HG02938 (cell line): ENCODE data around the gene REEP3.

Source experiments
- ATAC-seq: cut with Tn5 transposase; IDR thresholded peaks from one replicate; pipeline ENCODE4 v1.9.1; 2021; ENCODE audit warnings: mild to moderate bottlenecking, moderate library complexity; ENCODE audit not compliant: unreplicated experiment

The REEP3 gene

DNA sequence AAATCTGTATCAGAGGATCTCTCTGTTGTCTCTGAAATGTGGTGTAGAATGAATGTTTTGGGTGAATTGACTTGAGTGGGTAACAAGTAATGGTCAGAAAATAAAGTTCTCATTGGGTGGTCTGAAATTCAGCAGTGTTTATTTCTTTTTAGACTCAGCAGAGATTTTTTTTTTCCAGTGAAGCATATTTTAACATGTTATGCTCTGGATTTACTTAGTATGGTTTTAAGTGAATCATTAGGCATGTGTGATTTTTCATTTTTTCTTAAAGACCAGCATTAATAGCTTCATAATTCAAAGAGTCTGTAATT lies 63.5 kb downstream of the REEP3 start:
- ATAC-seq = no peak

DNA sequence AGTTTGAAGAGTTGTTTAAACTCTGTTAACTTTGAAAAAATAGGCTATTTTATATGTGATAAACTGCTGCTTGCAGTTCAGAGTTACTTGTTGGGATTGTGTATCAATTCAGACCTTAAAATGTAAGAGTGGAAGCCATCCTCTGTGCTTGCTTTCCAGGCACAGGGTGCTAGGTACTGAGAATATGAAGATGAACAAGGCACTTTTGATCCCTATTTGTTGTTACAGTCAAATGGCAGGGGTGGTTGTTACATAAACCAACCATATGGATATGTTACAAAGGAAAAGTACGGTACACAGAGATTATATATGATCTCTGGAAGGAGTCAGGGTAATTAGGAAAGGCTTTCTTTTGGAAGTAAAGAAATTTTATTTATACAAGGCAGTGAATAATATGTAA lies 63.8 kb downstream of the REEP3 start:
- ATAC-seq = no peak

DNA sequence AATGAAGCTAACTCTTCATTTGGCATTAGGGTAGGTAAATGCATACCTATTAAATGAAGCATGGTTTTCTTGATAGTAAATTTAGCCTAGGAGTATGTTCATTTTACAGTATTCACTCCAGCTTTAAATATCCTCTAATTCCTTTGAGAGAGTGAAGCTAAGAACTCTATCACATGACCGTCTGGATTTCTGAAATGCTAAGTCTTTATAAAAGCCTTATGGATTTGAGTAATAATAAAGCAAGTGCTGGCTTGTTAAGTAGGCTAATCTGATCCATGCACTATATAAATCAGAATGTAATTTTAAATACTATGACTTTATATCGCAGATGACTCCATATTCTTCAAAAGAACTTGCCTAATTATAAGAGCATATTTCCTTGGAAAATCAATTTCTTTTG lies 64.8 kb downstream of the REEP3 start:
- ATAC-seq = no peak

DNA sequence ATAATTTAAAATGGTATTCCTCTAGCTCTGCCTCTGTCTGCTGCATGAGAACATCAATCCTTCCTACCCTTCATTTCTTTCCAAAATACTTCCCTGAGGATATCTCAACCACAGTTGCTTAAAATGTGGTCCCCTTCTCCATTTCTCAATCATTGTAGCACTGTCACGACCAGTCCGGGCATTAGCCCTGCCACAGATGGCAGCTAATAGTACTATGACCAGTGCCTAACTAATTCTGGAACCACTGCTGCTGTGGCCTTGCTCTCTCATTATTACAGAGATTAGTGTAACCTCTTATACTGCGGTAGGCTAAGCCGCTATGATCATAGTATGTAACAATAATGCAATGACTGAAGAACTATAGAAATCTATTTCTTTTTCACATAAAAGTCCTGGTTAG lies 66.0 kb downstream of the REEP3 start:
- no peak for ATAC-seq

DNA sequence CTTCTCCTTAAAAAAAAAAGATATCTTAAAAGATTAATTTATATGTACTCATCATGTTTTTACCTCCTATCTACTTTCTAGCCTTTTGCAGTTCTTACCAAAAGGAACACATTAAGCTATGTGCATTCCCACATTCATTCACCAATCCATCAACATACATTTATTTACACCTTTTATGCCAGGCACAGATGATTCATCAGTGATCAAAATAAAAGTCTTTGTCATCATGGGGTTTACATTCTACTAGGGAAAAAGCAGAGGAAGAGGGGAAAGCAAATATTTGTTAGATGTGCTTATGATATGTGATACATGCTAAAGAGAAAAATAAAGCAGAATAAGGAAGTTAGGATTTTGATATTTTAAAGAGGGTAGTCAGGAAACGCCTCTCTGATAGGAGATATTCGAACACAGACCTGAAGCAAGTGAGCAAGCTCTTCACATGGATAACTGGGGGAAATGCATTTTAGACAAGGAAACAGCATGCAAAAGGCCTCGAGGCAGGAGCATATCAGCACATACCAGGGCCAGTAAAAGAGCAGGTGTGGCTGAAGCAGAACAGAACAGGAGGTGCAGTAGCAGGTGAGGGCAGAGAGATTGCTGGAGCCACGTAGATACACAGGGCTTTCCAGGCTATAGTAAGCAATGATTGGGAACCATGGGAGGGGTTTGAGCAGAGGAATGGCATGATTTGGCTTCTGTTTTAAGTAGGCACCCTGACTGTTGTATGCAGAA lies 67.4 kb downstream of the REEP3 start:
- ATAC-seq = no peak

DNA sequence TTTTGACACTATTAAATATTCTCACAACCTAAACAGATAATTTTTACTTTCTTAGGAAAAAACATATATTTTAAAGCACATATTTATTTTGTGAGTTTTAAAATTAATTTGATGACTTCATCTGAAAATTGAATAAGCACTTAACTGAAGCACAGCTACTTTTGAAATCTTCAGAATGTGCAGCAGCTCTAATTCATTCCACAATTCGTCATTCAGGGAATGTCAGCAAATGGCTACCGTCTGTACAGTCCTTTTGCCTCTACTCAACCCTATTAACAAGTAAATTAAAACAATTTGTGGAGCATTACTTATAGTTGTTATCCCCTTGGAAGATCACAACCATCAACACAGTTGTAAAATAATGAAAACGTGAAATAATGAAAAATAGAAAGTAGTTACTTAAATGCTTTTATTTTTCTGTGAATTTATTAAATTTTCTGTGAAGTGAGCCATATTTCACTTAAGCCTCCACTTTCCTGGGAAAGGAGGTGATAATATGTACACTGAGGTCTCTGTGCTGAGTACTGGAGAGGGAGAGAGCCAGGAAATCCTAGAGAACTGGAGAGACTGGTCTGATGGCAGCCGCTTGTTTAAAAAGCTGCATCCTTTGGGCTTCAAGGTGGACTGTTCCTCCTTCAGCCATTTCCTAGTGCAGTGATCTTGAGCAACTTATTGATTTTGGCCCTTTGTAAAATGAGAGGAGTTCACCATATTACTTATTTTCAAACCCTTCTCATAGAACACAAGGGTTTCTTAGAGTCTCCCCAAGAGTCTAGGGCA lies 70.6 kb downstream of the REEP3 start:
- ATAC-seq = no peak

DNA sequence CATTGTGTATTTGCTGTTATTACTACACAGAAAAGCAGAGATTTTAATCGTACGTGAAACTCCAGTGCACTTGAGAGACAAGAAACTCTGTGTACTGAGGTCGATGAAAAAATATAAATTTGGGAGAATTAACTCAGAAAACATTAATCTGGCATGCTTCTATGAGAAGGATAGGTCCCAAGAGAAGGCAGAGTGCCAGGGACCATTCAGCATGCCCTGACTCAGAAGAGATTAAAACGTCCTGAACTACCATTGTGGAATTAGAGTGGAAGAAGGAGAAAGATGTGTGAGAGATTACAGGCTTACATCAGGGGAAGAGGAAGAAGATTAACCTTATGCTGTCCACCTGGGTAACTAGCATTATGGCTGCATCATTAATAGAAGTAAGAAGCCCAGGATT lies 72.4 kb downstream of the REEP3 start:
- no peak for ATAC-seq

DNA sequence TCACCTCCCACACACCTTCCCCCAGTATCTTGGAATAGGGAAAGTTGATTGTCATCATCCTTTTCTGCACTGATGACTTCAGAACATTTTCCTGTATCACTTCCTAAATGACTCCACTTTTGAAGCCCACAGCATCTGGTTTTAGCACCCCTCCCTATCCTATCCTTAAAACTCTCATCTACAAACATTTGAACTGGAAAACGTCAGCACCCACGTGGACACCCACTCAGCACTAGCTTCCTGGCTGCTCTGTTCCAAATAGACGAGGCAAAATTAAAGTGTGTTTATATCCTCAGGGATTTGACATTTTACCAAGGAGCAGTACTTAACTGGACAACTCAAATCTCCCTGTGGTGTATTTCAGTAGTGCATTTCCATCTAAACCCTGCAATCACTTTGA lies 73.9 kb downstream of the REEP3 start:
- ATAC-seq = no peak

DNA sequence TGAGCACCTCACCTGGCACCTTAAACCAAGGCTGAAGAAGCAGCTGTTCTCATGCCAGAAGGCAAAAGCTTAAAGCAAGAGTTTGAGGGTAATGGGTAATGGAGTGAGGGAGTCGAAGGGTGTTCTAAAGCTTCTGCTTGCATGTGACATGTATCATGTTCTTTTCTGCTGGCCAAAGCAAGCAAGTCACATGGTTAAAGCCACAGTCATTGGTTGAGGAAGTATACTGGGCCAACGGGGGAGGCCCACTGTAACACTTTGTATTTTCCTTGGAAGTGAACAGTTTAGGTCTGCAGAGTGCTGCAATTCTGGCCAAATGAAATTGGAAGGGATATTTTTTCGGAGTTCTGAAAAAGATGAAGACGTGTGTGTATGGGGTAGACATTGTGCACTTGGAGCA lies 75.7 kb downstream of the REEP3 start:
- ATAC-seq = no peak

DNA sequence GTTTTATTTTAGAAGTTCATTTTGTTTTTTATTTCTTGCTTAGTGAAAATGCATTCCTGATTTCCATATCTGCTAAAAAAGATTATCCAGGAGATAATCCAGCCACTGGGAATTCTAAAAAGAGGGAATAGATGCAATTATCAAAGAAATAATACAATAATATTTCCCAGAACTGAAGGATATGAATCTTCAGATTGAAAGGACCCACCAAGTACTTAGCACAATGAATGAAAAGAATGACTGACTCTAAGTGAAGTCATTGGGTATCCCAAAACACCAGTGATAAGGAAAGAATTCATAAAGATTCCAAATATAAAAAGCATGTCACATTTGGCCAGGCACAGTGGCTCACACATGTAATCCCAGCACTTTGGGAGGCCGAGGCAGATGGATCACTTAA lies 79.3 kb downstream of the REEP3 start:
- ATAC-seq = no peak

DNA sequence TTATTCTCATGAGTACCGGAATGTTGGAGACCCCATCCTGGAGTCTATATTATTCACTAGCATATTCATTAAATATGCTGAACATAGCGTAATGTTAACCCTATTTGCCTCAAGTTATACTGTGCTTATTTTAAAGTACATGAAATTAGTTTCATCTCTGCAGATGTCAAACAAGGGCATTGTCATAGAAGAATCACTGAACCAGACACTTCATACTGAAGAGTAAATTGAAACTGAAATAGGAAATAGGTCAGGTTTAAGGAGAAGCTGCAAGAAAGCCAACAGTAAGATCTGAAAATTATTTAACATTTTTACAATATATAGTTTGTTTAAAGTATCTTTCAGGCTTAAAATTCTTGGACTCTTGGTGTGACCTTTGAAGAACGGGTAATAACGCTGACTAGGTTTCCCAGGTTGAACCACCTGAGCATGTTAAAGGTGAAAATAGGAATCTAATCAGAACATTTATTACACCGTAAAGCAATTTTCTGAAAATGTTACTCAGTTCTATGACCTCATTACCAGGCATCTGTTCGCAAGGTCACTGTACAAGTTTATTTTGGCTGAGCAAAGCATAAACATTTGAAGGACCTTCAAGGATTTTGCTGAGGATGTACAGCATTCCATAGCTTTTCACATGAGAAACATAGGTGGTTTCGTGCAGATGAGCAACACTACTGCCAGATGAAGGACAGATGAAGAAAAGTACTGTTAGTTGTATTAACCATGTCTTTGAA lies 82.7 kb downstream of the REEP3 start:
- ATAC-seq = peak; percentile 89

DNA sequence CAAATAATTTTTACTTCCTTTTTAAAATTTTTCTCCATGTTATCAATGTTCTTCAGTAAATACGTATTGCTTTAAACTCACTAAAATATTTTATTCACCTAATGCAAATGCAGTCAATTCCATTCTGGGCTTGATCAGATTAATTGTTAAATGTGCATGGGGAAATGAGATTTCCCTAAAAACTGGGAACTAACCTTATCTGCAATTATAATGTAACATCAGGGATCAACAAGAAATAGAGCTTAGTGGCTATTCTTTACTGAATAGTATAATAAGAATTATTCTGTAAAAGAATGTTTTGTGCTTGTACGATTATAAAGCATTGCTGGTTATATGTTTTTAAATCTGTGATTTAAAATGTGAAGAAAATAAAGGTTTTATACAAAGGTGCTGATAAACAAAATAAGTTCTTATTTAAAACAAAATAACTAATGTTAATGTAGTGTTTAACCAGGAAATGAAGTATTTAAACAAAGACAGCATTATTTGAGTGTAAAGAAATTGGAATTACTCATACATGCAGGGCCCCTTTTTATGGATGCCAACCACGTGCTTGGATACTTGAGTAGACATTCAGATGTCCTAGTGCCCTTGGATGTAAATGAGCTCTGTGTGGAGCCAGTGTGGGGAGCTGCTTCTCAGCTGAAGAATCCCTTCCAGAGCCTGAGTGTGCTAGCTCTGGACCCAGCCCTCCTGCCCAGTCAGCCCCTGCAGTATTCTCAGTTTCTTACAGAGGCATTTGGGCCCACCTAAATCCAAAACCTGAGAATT lies 84.2 kb downstream of the REEP3 start:
- ATAC-seq = no peak

DNA sequence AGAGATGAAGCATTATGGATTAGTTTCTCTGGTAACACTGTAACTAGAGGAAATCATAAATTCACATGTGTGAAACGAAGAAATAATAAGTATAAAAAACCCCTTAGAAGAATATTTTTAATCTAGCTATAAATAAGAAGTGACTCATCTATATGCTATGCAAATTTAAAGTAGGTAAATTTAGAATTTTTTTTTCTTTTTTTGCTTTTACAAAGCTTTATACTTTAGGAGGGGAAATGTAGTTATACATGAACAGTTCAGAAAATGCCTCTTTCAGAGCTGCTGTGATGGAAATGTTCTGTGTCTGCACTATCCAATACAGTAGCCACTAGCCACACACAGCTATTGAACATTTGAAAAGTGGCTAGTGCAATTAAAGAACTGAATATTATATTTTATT lies 87.3 kb downstream of the REEP3 start:
- no peak for ATAC-seq

DNA sequence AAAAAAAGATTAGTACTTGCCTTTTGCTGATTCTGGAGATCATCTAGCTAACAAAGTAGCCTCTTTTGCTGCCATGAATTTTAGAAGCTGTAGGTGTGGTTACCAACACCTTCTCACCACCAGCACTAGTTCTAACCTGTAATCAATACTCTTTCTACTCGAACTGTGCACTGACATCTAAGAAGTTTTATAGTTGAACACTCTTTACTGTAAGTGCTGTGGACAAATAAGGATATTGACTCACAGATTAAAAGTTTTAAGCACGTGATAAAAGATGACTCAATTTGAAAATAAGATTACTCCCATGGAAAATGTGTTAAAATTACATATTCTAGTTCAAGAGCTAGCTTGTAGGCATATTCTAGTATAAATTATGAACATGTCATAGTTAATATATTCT lies 89.9 kb downstream of the REEP3 start:
- ATAC-seq = no peak

DNA sequence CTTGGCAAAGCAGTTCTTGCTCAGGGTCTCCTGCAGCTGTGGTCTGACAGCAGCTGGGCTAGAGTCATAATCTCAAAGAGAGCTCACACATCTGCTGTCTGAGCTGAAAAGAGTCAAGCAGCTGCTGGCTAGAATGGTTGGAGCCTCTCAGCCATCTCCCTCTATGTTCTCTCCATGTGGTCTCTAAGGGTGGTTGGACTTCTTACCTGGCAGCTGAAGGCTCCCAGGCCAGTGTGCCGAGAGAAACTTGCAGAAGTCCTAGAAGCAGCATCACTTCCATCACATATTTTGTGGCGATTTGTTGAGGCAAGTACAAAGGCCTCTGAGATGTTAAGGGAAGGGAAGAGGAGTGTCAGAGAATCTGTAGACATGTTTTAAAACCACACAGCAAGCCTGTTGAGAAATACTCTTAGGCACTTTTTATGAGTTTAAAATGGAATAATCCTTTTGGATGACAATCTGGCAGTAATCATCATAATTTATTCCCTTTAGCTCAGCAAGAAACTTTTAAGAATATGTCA lies 93.2 kb downstream of the REEP3 start:
- no peak for ATAC-seq

DNA sequence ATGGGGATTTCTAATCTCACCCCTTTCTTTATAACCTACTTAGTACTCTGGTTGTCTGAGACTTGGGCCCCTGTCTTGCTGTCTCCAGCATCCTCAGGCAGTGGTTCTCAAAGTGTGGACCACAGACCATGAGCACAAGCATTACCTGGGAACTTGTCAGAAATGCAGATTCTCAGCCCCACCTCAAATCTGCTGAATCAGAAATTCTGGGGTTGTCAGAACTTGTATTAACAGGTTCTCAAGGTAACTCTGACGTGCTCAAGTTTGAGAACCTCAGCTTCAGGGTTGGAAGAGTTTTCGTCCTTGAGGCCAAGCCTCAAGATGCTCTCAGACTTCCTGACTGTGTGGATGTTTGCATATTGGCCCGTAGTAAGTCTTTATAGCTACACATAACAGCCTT lies 97.4 kb downstream of the REEP3 start:
- no peak for ATAC-seq

DNA sequence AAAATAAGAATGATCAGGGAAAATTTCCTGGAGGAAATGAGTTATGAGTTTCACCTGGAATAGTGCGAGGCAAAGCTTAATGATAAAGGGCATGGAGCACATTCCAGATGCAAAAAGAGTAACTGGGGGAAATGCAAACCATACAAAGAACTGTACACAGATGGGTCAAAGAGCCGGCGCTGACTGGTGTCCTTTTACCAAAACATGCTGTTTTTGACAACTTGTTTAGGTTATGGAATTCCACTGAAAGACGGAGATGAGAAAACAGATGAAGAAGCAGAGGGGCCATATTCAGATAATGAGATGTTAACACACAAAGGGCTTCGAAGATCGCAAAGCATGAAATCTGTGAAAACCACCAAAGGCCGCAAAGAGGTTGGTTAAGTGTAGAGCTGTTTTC lies 98.2 kb downstream of the REEP3 start:
- no peak for ATAC-seq

DNA sequence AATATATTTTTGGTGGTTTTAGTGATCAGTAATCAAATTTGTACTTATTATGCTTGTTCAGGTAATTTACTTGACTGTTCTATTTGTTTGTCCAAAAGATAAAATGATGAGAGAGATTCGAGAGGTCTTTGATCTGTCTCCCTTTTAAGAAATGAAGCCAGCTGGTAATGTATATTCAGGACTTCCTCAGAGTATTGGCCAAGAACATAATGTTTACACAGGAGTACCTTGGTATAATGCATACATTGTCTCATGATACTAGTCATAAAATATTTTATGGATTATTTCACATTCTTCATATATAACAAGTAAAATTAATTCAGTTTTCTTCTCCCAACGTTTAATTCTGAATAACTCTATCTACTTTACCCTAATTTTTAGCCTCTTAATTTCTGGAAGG lies 100.9 kb downstream of the REEP3 start:
- ATAC-seq = no peak

DNA sequence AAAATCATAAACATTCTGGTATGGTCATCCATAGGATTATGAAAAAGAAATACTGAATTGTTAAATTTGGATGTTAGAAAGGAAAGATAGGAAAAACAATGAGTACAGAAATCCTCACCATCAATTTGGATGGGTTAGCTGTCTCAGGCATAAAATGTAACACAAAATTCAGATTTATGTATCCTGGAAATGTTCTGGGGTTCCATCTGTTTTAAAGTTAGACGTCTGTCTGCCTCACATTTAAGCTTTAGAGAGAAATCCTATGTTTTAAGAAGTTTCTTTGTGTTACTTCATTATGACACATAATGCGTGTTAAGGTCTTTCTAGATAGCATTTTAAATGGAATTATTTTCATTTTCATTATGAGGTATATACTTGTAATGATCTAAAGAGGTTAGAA lies 103.5 kb downstream of the REEP3 start:
- no peak for ATAC-seq

DNA sequence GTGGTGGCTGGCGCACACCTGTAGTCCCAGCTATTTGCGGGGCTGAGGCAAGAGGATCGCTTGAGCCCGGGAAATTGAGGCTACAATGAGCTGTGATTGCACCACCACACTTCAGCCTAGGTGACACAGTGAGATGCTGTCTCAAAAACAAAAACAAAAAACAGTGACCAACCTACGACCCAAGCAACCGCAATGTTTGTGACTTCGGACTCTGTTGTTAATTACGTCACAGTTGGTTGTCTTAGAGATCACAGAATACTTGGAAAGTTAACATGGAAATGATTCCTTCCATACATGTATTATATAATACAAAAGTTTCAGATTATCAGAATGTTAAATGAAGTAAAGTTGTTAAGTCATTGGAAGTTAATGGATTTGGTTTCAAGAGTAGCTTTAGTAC lies 106.2 kb downstream of the REEP3 start:
- no peak for ATAC-seq

DNA sequence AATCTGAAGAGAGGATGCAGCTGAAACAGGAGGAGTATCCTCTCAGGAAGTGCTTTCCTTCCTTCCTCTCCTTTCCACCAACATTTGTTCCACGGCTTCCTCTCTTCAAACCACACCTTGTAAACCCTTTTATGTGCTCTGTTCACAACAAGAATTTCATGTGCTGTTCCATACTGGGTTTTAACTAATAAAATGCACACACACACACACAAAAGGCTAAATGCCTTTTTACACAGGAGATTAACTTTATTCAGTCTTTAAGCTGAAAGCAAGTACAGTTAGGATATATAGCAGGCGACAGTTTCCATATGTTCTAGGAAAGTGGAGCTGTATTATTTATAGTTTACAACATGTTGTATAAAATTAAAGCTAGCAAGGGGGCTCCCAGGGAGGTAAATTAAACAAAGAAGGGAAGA lies 106.7 kb downstream of the REEP3 start:
- ATAC-seq = no peak
